GM18517 (cell line): Measurements from ENCODE around the gene ST8SIA5.

Experiments used
- ATAC-seq: cut with Tn5 transposase; IDR thresholded peaks from one replicate; pipeline ENCODE4 v1.9.1; 2021; ENCODE audit warnings: mild to moderate bottlenecking, moderate library complexity; ENCODE audit not compliant: unreplicated experiment

The ST8SIA5 gene

GRCh38 chr18:46632401-46633071, 124.3 kb downstream of the ST8SIA5 start:
- no peak for ATAC-seq

- ATAC-seq: no peak
These were observed 125.9 kb downstream of the ST8SIA5 start for GRCh38 chr18:46630991-46631390.

- no peak for ATAC-seq
These were observed 126.7 kb downstream of the ST8SIA5 start for GRCh38 chr18:46630160-46630559.

GRCh38 chr18:46629361-46629760, 127.5 kb downstream of the ST8SIA5 start:
- ATAC-seq: no peak

- no peak for ATAC-seq
These were observed 128.6 kb downstream of the ST8SIA5 start for GRCh38 chr18:46628206-46628605.

- ATAC-seq: no peak
These were observed 129.7 kb downstream of the ST8SIA5 start for GRCh38 chr18:46627136-46627535.

- no peak for ATAC-seq
These were observed 131.8 kb downstream of the ST8SIA5 start for GRCh38 chr18:46625069-46625468.

GRCh38 chr18:46624127-46624526, 132.7 kb downstream of the ST8SIA5 start:
- ATAC-seq: no peak

GRCh38 chr18:46623541-46623940, 133.3 kb downstream of the ST8SIA5 start:
- ATAC-seq: no peak

- no peak for ATAC-seq
These were observed 133.9 kb downstream of the ST8SIA5 start for GRCh38 chr18:46622999-46623398.

- no peak for ATAC-seq
These were observed 134.4 kb downstream of the ST8SIA5 start for GRCh38 chr18:46622451-46622850.

GRCh38 chr18:46621871-46622270, 135.0 kb downstream of the ST8SIA5 start:
- no peak for ATAC-seq

GRCh38 chr18:46621111-46621766, 135.6 kb downstream of the ST8SIA5 start:
- ATAC-seq: no peak

- ATAC-seq: no peak
These were observed 137.3 kb downstream of the ST8SIA5 start for GRCh38 chr18:46619559-46619958.
